GM12878 (cell line): ENCODE results near the gene CEP295NL. TPM values are rescaled to one million over a fixed set of nuclear protein-coding genes. Genes with fewer than 3 reads are reported as not detected.

Source experiments
- ATAC-seq: fragments of 200-7000 bp; cut with Tn5 transposase; 3 replicates; pipeline ENCODE4 v1.9.1; 2020; ENCODE audit warnings: mild to moderate bottlenecking, moderate library complexity
- BruUV-seq: library from RNA; stranded (reverse); fragments of 400-500 nt; replicated peaks from 2 replicates; lab custom pipeline; 2021; lab: Mats Ljungman, UMichigan
- CTCF ChIA-PET: fragments of 300-600 bp; sonication (Branson Sonifier 250); formaldehyde crosslinking; extraction: SDS; loops from one replicate; lab custom pipeline; 2021; ENCODE audit warnings: inconsistent platforms; lab: Yijun Ruan, JAX
- POLR2A ChIA-PET: fragments of 350-600 bp; formaldehyde crosslinking; extraction: SDS; loops from one replicate; lab custom pipeline; 2021; ENCODE audit warnings: inconsistent platforms; lab: Charles Lee
- RAD21 ChIA-PET: fragments of 300-600 bp; sonication (Branson Sonifier 250); formaldehyde crosslinking; loops from one replicate; lab custom pipeline; 2023; ENCODE audit warnings: antibody characterized with exemption; ENCODE audit not compliant: unreplicated experiment; lab: Charles Lee
- SMC1A ChIA-PET: fragments of 300-600 bp; sonication (Branson Sonifier 250); formaldehyde crosslinking; loops from one replicate; lab custom pipeline; 2023; ENCODE audit not compliant: unreplicated experiment, uncharacterized antibody; lab: Charles Lee
- DNase-seq: peaks from one replicate; pipeline ENCODE4 v3.0.0-alpha.2; 2011; ENCODE audit warnings: low read depth, low spot score
- FAIRE-seq: peaks from 3 replicates; lab custom pipeline; 2011; peaks lifted over from hg19 to GRCh38; lab: Jason Lieb, UNC
- H2AFZ ChIP-seq: 2 replicates; pipeline ENCODE4 v1.6.0; 2011; ENCODE audit warnings: low read depth, low read length, control low read depth; ENCODE audit not compliant: control insufficient read depth
- H3K27ac ChIP-seq: 2 replicates; pipeline ENCODE4 v1.5.1; 2011; ENCODE audit warnings: control low read depth; ENCODE audit not compliant: control insufficient read depth, insufficient read depth
- H3K27me3 ChIP-seq, 2 experiments: replicated peaks in 1 of 2; 2 replicates each; pipeline versions ENCODE4 v1.6.0 to v1.6.1; 2011; ENCODE audit warnings: low read length in 1 of 2; ENCODE audit not compliant: control insufficient read depth in 2 of 2, insufficient read depth in 2 of 2
- H3K36me3 ChIP-seq, 2 experiments: 2 replicates each; pipeline ENCODE4 v1.5.1; 2011; ENCODE audit warnings: low read length in 1 of 2; ENCODE audit not compliant: control insufficient read depth in 2 of 2, insufficient read depth in 2 of 2
- H3K4me1 ChIP-seq: 2 replicates; pipeline ENCODE4 v1.6.1; 2011; ENCODE audit warnings: mild to moderate bottlenecking, low read length, moderate library complexity, mixed read lengths; ENCODE audit not compliant: control insufficient read depth, insufficient read depth
- H3K4me2 ChIP-seq: 2 replicates; pipeline ENCODE4 v1.6.0; 2011; ENCODE audit warnings: control low read depth; ENCODE audit not compliant: control insufficient read depth, insufficient read depth
- H3K4me3 ChIP-seq: fragments of 200-600 bp; sonication (generic); 2 replicates; pipeline ENCODE4 v1.5.1; 2016
- H3K79me2 ChIP-seq: 2 replicates; pipeline ENCODE4 v1.6.0; 2011; ENCODE audit warnings: low read length; ENCODE audit not compliant: control insufficient read depth, insufficient read depth
- H3K9ac ChIP-seq: 2 replicates; pipeline ENCODE4 v1.8.0; 2011; ENCODE audit warnings: low read length, control low read depth, mixed read lengths; ENCODE audit not compliant: control insufficient read depth, insufficient read depth
- H3K9me3 ChIP-seq: replicated peaks from 3 replicates; pipeline ENCODE4 v1.5.1; 2011; ENCODE audit warnings: mild to moderate bottlenecking, low read length; ENCODE audit not compliant: control insufficient read depth, insufficient read depth
- H4K20me1 ChIP-seq: 2 replicates; pipeline ENCODE4 v1.6.0; 2011; ENCODE audit not compliant: control insufficient read depth, insufficient read depth
- FOS ChIP-seq: IDR thresholded peaks from 3 replicates; pipeline ENCODE4 v1.6.1; 2011; ENCODE audit warnings: borderline replicate concordance; ENCODE audit not compliant: insufficient read length; ENCODE audit errors: extremely low read depth
- NFYB ChIP-seq: IDR thresholded peaks from 2 replicates; pipeline ENCODE4 v1.6.1; 2011; ENCODE audit warnings: low read depth, mild to moderate bottlenecking, low read length, improper control_type of control experiment, moderate library complexity; ENCODE audit not compliant: insufficient read depth
- SREBF2 ChIP-seq: IDR thresholded peaks from 2 replicates; pipeline ENCODE4 v1.6.1; 2012; ENCODE audit warnings: mild to moderate bottlenecking, low read length
- ZSCAN29 ChIP-seq: fragments of 450-650 bp; IDR thresholded peaks from 2 replicates; pipeline ENCODE4 v1.6.1; 2017; ENCODE audit warnings: mild to moderate bottlenecking, moderate library complexity
- WGBS: methylation state at CpG from one replicate; pipeline ENCODE4 v1.1.6; 2016; ENCODE audit warnings: low lambda C conversion rate; ENCODE audit not compliant: insufficient replicate concordance, insufficient coverage; ENCODE audit errors: missing lambda C conversion rate; 5-methylcytosine and 5-hydroxymethylcytosine counted together
- in situ Hi-C: fragments of 300-500 bp; cut with MboI; formaldehyde crosslinking; loops from 9 replicates; pipeline ENCODE4 v1.14.3; 2018; ENCODE audit warnings: mixed read lengths
- intact Hi-C: fragments of 100-400 bp; cut with micrococcal nuclease; formaldehyde crosslinking; loops from one replicate; pipeline ENCODE4 v1.14.2; 2022; ENCODE audit not compliant: unreplicated experiment
- polyA plus RNA-seq, 11 experiments: library from polyadenylated mRNA; depleted of rRNA in 4 of 11; unstranded in 6 of 11; stranded (reverse) in 5 of 11; fragments of >200 nt; fragmentation: Nextera tagmentation in 4 of 11; fragmentation: Illumina TruSeq in 1 of 11; extraction: Ambion mirVana in 4 of 11; extraction: Trizol in 1 of 11; gene quantifications; 1 replicate in 1 of 11; 2 replicates in 10 of 11; pipeline versions ENCODE4 v1.2.1 to v1.2.3, GENCODE V29; 2011 to 2016; ENCODE audit warnings: inconsistent platforms in 2 of 11, missing spikeins in 2 of 11, low read depth in 1 of 11
- total RNA-seq, 4 experiments: library from RNA; depleted of rRNA in 3 of 4; stranded (reverse); fragments of >200 nt in 3 of 4; fragmentation: Illumina TruSeq in 1 of 4; extraction: Trizol in 1 of 4; gene quantifications; 2 replicates each; pipeline versions ENCODE4 v1.2.1 to v1.2.3, GENCODE V29; 2013 to 2021
- TF ChIP-seq, protein P1 (sequence below): IDR thresholded peaks from 2 replicates; pipeline ENCODE4 v1.6.1; 2012; ENCODE audit warnings: improper control_type of control experiment, low read depth, low read length; ENCODE audit not compliant: insufficient replicate concordance

Gene CEP295NL
- total and polyA plus RNA-seq, 10 of the 15 experiments (the other 5 are each of a cell fraction or from before 2014, with no cell fraction given): not detected

DNA sequence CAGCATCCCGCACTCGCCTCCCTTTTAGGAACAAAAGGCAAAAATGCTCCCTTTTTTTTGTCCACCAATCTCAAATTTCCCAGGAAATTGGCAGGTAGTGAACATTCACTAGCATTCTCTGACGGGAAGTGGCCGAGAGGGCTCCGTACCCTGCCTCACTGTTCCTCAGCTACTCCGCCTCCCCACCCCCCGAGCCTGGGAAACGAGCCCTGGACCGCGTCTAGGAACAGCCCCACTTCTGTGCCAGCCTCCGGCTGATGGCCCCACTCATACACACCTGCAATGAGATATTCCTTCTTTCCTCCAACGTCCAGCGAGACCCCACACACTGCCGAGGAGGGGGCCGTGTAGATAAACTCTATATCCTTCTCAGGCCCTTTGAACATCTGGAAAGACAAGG, 32.4 kb downstream of the CEP295NL start:
- H3K36me3 ChIP-seq: no peaks in the 10 kb centered on the region
- no peak overlapping the region for H2AFZ ChIP-seq
- no peak overlapping the region for H3K4me3 ChIP-seq
- H4K20me1 ChIP-seq: no peaks in the 10 kb centered on the region
- ChIA-PET CTCF (interaction anchor here (1.0 kb wide), 1 partner anchor 100 kb away, joined by 3 read pairs; no protein-coding TSS in a partner anchor), POLR2A (interaction anchor here (0.6 kb wide), 1 partner anchor 10 kb away, joined by 4 read pairs; no protein-coding TSS in a partner anchor), RAD21 (no interaction called here), SMC1A (no interaction called here)
- intact Hi-C loops: no loop called here
- DNase-seq: no peak
- WGBS: 45% methylated on average over 15 of the region's 15 CpGs
- H3K27ac ChIP-seq: no peak overlapping the region
- no peaks in the 10 kb centered on the region for H3K4me1 ChIP-seq
- TF ChIP-seq FOS (no peak), ZSCAN29 (no peak), SREBF2 (no peak), NFYB (no peak)
- TF ChIP-seq, protein P1, sequence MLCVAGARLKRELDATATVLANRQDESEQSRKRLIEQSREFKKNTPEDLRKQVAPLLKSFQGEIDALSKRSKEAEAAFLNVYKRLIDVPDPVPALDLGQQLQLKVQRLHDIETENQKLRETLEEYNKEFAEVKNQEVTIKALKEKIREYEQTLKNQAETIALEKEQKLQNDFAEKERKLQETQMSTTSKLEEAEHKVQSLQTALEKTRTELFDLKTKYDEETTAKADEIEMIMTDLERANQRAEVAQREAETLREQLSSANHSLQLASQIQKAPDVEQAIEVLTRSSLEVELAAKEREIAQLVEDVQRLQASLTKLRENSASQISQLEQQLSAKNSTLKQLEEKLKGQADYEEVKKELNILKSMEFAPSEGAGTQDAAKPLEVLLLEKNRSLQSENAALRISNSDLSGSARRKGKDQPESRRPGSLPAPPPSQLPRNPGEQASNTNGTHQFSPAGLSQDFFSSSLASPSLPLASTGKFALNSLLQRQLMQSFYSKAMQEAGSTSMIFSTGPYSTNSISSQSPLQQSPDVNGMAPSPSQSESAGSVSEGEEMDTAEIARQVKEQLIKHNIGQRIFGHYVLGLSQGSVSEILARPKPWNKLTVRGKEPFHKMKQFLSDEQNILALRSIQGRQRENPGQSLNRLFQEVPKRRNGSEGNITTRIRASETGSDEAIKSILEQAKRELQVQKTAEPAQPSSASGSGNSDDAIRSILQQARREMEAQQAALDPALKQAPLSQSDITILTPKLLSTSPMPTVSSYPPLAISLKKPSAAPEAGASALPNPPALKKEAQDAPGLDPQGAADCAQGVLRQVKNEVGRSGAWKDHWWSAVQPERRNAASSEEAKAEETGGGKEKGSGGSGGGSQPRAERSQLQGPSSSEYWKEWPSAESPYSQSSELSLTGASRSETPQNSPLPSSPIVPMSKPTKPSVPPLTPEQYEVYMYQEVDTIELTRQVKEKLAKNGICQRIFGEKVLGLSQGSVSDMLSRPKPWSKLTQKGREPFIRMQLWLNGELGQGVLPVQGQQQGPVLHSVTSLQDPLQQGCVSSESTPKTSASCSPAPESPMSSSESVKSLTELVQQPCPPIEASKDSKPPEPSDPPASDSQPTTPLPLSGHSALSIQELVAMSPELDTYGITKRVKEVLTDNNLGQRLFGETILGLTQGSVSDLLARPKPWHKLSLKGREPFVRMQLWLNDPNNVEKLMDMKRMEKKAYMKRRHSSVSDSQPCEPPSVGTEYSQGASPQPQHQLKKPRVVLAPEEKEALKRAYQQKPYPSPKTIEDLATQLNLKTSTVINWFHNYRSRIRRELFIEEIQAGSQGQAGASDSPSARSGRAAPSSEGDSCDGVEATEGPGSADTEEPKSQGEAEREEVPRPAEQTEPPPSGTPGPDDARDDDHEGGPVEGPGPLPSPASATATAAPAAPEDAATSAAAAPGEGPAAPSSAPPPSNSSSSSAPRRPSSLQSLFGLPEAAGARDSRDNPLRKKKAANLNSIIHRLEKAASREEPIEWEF: no peak
- no peak overlapping the region for H3K9ac ChIP-seq
- no TSS peak for BruUV-seq
- H3K9me3 ChIP-seq: no peaks in the 10 kb centered on the region
- no peaks in the 10 kb centered on the region for H3K79me2 ChIP-seq
- H3K27me3 ChIP-seq: 0 out of 4 replicates have a peak, but pooled peaks cover 0 to 1% of the 10 kb centered on the region in 2 experiments
- no peak overlapping the region for H3K4me2 ChIP-seq
- in situ Hi-C loops: no loop called here
- no peak for FAIRE-seq
- ATAC-seq: no peak
